ENCODE data around the gene TBC1D14. TPM values are rescaled to one million over a fixed set of nuclear protein-coding genes. Genes with fewer than 3 reads are reported as not detected.

TBC1D14 gene
- total and polyA plus RNA-seq, 2 of the 8 experiments (the other 6 are each of a cell fraction or from before 2014, with no cell fraction given): 45.6 to 48.2 TPM

GRCh38 chr4:7029921-7030320 is 120.3 kb downstream of the TBC1D14 start:
- H2BK5ac ChIP-seq (ENCODE audit: low read depth, low read length): no peak overlapping the region
- H2BK12ac ChIP-seq (ENCODE audit: low read depth, low read length): no peak overlapping the region
- 0 out of 2 replicates have a peak, but pooled peaks cover 3% of the 10 kb centered on the region for H3K79me1 ChIP-seq (ENCODE audit: low read depth, low read length)
- H3K79me2 ChIP-seq (ENCODE audit: control insufficient read depth in 1 of 2, insufficient read depth in 2 of 2, low read length in 2 of 2): no peaks in the 10 kb centered on the region
- H3K9ac ChIP-seq (replicated peaks in 1 of 4; ENCODE audit: extremely low read depth in 1 of 4, low read depth in 3 of 4, low read length in 3 of 4): no peak overlapping the region
- H2AK5ac ChIP-seq (ENCODE audit: low read depth, low read length): no peak overlapping the region
- no peak for TF ChIP-seq CHD2 (IDR thresholded peaks at IDR 0.05; ENCODE audit: low read length)
- no peak for TF ChIP-seq NANOG (IDR thresholded peaks at IDR 0.05; ENCODE audit: insufficient read depth, low read depth, low read length, poor library complexity, severe bottlenecking)
- TF ChIP-seq SP1 (IDR thresholded peaks at IDR 0.05; ENCODE audit: low read depth, low read length): no peak
- TF ChIP-seq SIX5 (IDR thresholded peaks at IDR 0.05; ENCODE audit: low read depth, low read length): no peak
- TF ChIP-seq NRF1 (IDR thresholded peaks at IDR 0.05; ENCODE audit: low read depth, low read length): no peak
- no peak overlapping the region for H3K27ac ChIP-seq (ENCODE audit: low read depth, low read length)
- no peak for FAIRE-seq
- no peaks in the 10 kb centered on the region for H3K27me3 ChIP-seq (replicated peaks in 1 of 4; ENCODE audit: control insufficient read depth in 3 of 4, extremely low read depth in 1 of 4, insufficient read depth in 3 of 4, low read length in 3 of 4)
- no peak overlapping the region for H2BK15ac ChIP-seq (ENCODE audit: low read length)
- no peak overlapping the region for H3K23ac ChIP-seq (ENCODE audit: insufficient read length)
- no peak overlapping the region for H3K18ac ChIP-seq (ENCODE audit: extremely low read depth, low read length)
- H3K4me3 ChIP-seq (ENCODE audit: extremely low read depth in 1 of 4, insufficient read depth in 2 of 4, low read depth in 3 of 4, low read length in 4 of 4): no peak overlapping the region
- no peak for DNase-seq (ENCODE audit: low read depth in 1 of 2, low spot score in 2 of 2)
- H3K56ac ChIP-seq (replicated peaks; ENCODE audit: insufficient read length, low read depth, low read length): no peak overlapping the region
- H4K20me1 ChIP-seq (replicated peaks in 1 of 2; ENCODE audit: control insufficient read depth in 1 of 2, insufficient read depth in 2 of 2, low read length in 2 of 2): peaks cover 8 to 22% of the 10 kb centered on the region in 2 experiments
- no peak overlapping the region for H4K5ac ChIP-seq (ENCODE audit: insufficient read length, low read depth, low read length)
- H3K9me3 ChIP-seq (ENCODE audit: insufficient read depth in 2 of 2, low read depth in 1 of 2, low read length in 1 of 2): no peaks in the 10 kb centered on the region
- H3K14ac ChIP-seq (ENCODE audit: insufficient read length): no peak overlapping the region
- no peaks in the 10 kb centered on the region for H3K4me1 ChIP-seq (replicated peaks in 1 of 4; ENCODE audit: control insufficient read depth in 3 of 4, insufficient read depth in 4 of 4, low read length in 3 of 4)
- no peak overlapping the region for H2BK20ac ChIP-seq (ENCODE audit: low read length)
- WGBS, 2 experiments (ENCODE audit: extremely low coverage in 1 of 2, insufficient coverage in 1 of 2, insufficient read length in 1 of 2, insufficient replicate concordance in 2 of 2, low coverage in 1 of 2, low lambda C conversion rate in 2 of 2, missing lambda C conversion rate in 1 of 2): 90% methylated on average over 10 of the region's 10 CpGs; no CpG with 5 or more reads in 1 of the 2 experiments
- H3K23me2 ChIP-seq (ENCODE audit: low read depth, low read length): peaks cover 10% of the 10 kb centered on the region; the same call in 1 of the 2 replicates
- H2AFZ ChIP-seq (ENCODE audit: low read length): no peak overlapping the region
- POLR2A ChIA-PET (ENCODE audit: partially characterized antibody): interaction anchor here (1.3 kb wide), 1 partner anchor 11 kb away, joined by 3 read pairs; no protein-coding TSS in a partner anchor
- H3K4me2 ChIP-seq (ENCODE audit: insufficient read depth in 1 of 2, low read depth in 2 of 2, low read length in 2 of 2): no peak overlapping the region
- H4K91ac ChIP-seq (replicated peaks; ENCODE audit: insufficient read length, low read length): no peak overlapping the region
- H3K36me3 ChIP-seq (ENCODE audit: control insufficient read depth in 2 of 4, insufficient read depth in 4 of 4, low read length in 3 of 4): peaks cover 4 to 36% (median 21%) of the 10 kb centered on the region in 4 experiments; a peak in 7 of 8 replicates
- CTCF ChIA-PET (ENCODE audit: partially characterized antibody): interaction anchor here (0.9 to 1.5 kb wide), 3 partner anchors 10 to 146 kb away, joined by 3 to 5 read pairs (median 4); no protein-coding TSS in a partner anchor
- H3K4ac ChIP-seq (replicated peaks; ENCODE audit: insufficient read length, low read depth, low read length): no peak overlapping the region
- H4K8ac ChIP-seq (ENCODE audit: extremely low read depth, insufficient read depth, low read length): no peak overlapping the region
- H2BK120ac ChIP-seq (replicated peaks; ENCODE audit: low read depth, low read length): no peak overlapping the region
